Measurements from ENCODE around the gene NTSR1.

DNA sequence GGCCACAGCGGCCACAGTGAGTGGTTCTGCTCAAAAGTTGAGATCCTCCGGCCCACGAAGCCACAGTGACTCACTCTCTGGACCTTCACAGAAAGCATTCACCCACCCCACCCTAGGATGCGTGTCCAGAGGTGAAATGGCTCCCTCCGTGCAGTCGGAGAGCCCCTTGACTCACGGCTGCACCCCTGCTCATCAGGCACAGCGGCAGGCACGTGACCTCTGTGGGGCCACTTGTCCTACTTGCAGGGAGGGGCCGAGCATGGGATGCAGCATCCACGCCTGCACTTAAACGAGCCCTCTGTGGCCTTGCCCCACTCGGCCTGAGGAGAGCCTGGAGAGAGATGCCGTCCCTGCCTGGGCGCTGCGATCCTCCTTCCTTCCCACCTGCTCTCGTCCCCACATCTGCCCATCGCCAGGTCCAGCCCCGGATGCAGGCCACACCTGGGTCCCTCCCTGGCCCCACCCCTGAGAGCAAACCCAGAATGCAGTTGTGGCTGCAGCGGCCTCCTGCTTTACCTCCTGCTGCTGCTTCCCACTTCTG lies 28.7 kb downstream of the NTSR1 start:
- TF ChIP-seq, protein P1, sequence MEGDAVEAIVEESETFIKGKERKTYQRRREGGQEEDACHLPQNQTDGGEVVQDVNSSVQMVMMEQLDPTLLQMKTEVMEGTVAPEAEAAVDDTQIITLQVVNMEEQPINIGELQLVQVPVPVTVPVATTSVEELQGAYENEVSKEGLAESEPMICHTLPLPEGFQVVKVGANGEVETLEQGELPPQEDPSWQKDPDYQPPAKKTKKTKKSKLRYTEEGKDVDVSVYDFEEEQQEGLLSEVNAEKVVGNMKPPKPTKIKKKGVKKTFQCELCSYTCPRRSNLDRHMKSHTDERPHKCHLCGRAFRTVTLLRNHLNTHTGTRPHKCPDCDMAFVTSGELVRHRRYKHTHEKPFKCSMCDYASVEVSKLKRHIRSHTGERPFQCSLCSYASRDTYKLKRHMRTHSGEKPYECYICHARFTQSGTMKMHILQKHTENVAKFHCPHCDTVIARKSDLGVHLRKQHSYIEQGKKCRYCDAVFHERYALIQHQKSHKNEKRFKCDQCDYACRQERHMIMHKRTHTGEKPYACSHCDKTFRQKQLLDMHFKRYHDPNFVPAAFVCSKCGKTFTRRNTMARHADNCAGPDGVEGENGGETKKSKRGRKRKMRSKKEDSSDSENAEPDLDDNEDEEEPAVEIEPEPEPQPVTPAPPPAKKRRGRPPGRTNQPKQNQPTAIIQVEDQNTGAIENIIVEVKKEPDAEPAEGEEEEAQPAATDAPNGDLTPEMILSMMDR (IDR thresholded peaks at IDR 0.05) = no peak
- TF ChIP-seq POLR2AphosphoS5 (IDR thresholded peaks at IDR 0.05; ENCODE audit: low read depth, low read length) = no peak
- TF ChIP-seq SIN3A (IDR thresholded peaks at IDR 0.05; ENCODE audit: borderline replicate concordance, insufficient read depth, low read depth, low read length) = no peak
- TF ChIP-seq TCF7L2 (IDR thresholded peaks at IDR 0.05; ENCODE audit: low read depth, low read length) = no peak

Data from Panc1 (cell line).